COR-L47 (cell line): ENCODE measurements around the gene BOK.
"Not testable (repeated sequence)": the region's sequence is repeated elsewhere in the genome, so short reads cannot be mapped to it uniquely, and the experiment has no call there.

Source experiments
- DNase-seq: peaks from one replicate; lab custom pipeline; 2025; lab: John Stamatoyannopoulos, UW

Gene BOK

GRCh38 chr2:241558532-241559322, at the start of gene BOK:
TSS of gene BOK (plus strand) at chr2:241558745. CDS start at chr2:241559484, 739 bp downstream.
- no peak for DNase-seq

- DNase-seq: no peak
These were observed 49.3 kb upstream of the BOK start for GRCh38 chr2:241509155-241509784.

GRCh38 chr2:241511091-241511741, 47.3 kb upstream of the BOK start:
- DNase-seq: no peak

- no peak for DNase-seq
These were observed 44.0 kb upstream of the BOK start for GRCh38 chr2:241514553-241514952.

GRCh38 chr2:241514986-241515737, 43.4 kb upstream of the BOK start:
- no peak for DNase-seq

GRCh38 chr2:241516520-241516965, 42.0 kb upstream of the BOK start:
- DNase-seq: no peak

GRCh38 chr2:241517297-241517696, 41.2 kb upstream of the BOK start:
- no peak for DNase-seq

GRCh38 chr2:241519669-241520068, 38.9 kb upstream of the BOK start:
- DNase-seq: no peak

GRCh38 chr2:241522477-241522876, 36.1 kb upstream of the BOK start:
- DNase-seq: no peak

- not testable (repeated sequence) for DNase-seq
These were observed 32.4 kb upstream of the BOK start for GRCh38 chr2:241525818-241526780.

GRCh38 chr2:241530571-241530970, 28.0 kb upstream of the BOK start:
- DNase-seq: no peak

GRCh38 chr2:241531161-241531722, 27.3 kb upstream of the BOK start:
- DNase-seq: no peak

GRCh38 chr2:241532168-241532567, 26.4 kb upstream of the BOK start:
- DNase-seq: no peak

- no peak for DNase-seq
These were observed 25.6 kb upstream of the BOK start for GRCh38 chr2:241532733-241533601.

GRCh38 chr2:241534293-241534692, 24.3 kb upstream of the BOK start:
- no peak for DNase-seq

- no peak for DNase-seq
These were observed 23.7 kb upstream of the BOK start for GRCh38 chr2:241534701-241535375.

GRCh38 chr2:241535871-241536655, 22.5 kb upstream of the BOK start:
- DNase-seq: no peak
